ENCODE measurements around the gene KRTAP4-11.
"Not testable (repeated sequence)": the region's sequence is repeated elsewhere in the genome, so short reads cannot be mapped to it uniquely, and the experiment has no call there.

KRTAP4-11 gene

GRCh38 chr17:41117846-41118386 lies at the start of gene KRTAP4-11:
Gene KRTAP4-11, minus strand, starts transcription at chr17:41118373. Its CDS starts 58 bp downstream, at chr17:41118315.
- not testable (repeated sequence) for DNase-seq (ENCODE audit: low spot score)

GRCh38 chr17:41167561-41167960 lies 49.4 kb upstream of the KRTAP4-11 start:
- DNase-seq (ENCODE audit: low spot score), result no peak

GRCh38 chr17:41163828-41164227 lies 45.7 kb upstream of the KRTAP4-11 start:
- DNase-seq (ENCODE audit: low spot score), result no peak

- no peak for DNase-seq (ENCODE audit: low spot score)
These were observed 42.5 kb upstream of the KRTAP4-11 start, which contains the start of gene KRTAP4-4 for GRCh38 chr17:41160648-41161047. Gene KRTAP4-4, minus strand, starts transcription at chr17:41160748. Its CDS starts 57 bp downstream, at chr17:41160691.

GRCh38 chr17:41160190-41160589 lies 42.0 kb upstream of the KRTAP4-11 start:
- DNase-seq (ENCODE audit: low spot score), result not testable (repeated sequence)

GRCh38 chr17:41153856-41154255 lies 35.7 kb upstream of the KRTAP4-11 start:
- DNase-seq (ENCODE audit: low spot score), result no peak

GRCh38 chr17:41151525-41151924 lies 33.4 kb upstream of the KRTAP4-11 start:
- DNase-seq (ENCODE audit: low spot score), result no peak

GRCh38 chr17:41150026-41150425 lies 31.9 kb upstream of the KRTAP4-11 start:
- no peak for DNase-seq (ENCODE audit: low spot score)

GRCh38 chr17:41149652-41149985 lies 31.4 kb upstream of the KRTAP4-11 start, which contains the start of gene KRTAP4-5:
Gene KRTAP4-5, minus strand, starts transcription at chr17:41149825. Its CDS starts 58 bp downstream, at chr17:41149767.
- DNase-seq (ENCODE audit: low spot score), result no peak

- not testable (repeated sequence) for DNase-seq (ENCODE audit: low spot score)
These were observed 30.9 kb upstream of the KRTAP4-11 start for GRCh38 chr17:41148971-41149651.

- DNase-seq (ENCODE audit: low spot score), result no peak
These were observed 29.5 kb upstream of the KRTAP4-11 start for GRCh38 chr17:41147531-41148204.

GRCh38 chr17:41145261-41145660 lies 27.1 kb upstream of the KRTAP4-11 start:
- no peak for DNase-seq (ENCODE audit: low spot score)

GRCh38 chr17:41144846-41145245 lies 26.7 kb upstream of the KRTAP4-11 start:
- no peak for DNase-seq (ENCODE audit: low spot score)

GRCh38 chr17:41141361-41141760 lies 23.2 kb upstream of the KRTAP4-11 start:
- no peak for DNase-seq (ENCODE audit: low spot score)

GRCh38 chr17:41140360-41141131 lies 22.4 kb upstream of the KRTAP4-11 start, which contains the start of gene KRTAP4-6:
Gene KRTAP4-6, minus strand, starts transcription at chr17:41140544. Its CDS starts 57 bp downstream, at chr17:41140487.
- DNase-seq (ENCODE audit: low spot score), result no peak

- DNase-seq (ENCODE audit: low spot score), result not testable (repeated sequence)
These were observed 21.7 kb upstream of the KRTAP4-11 start for GRCh38 chr17:41139865-41140264.

- no peak for DNase-seq (ENCODE audit: low spot score)
These were observed 15.9 kb upstream of the KRTAP4-11 start for GRCh38 chr17:41133880-41134735.

- no peak for DNase-seq (ENCODE audit: low spot score)
These were observed 13.8 kb upstream of the KRTAP4-11 start for GRCh38 chr17:41131979-41132378.

GRCh38 chr17:41127371-41127770 lies 9.2 kb upstream of the KRTAP4-11 start:
- DNase-seq (ENCODE audit: low spot score), result no peak

GRCh38 chr17:41126412-41126811 lies 8.2 kb upstream of the KRTAP4-11 start:
- DNase-seq (ENCODE audit: low spot score), result no peak

GRCh38 chr17:41125064-41125463 lies 6.9 kb upstream of the KRTAP4-11 start:
- DNase-seq (ENCODE audit: low spot score), result no peak

Data from activated CD4-positive, alpha-beta T cell treated with anti-CD3 and anti-CD28 coated beads, Interleukin-2, Interleukin-4, amounts not matched to agents 100 ng/mL and 50 ng/mL, durations not matched to agents 16 hours and 8 hours (primary cell).